OCI-LY1 (cell line): Measurements from ENCODE around the gene CST9L.

Source experiments
- H2AFZ ChIP-seq: fragments of 200-600 bp; sonication (generic), shearing (Covaris generic); 2 replicates; pipeline ENCODE4 v1.6.0; 2014; ENCODE audit warnings: antibody characterized with exemption, mild to moderate bottlenecking, low read length
- H3F3A ChIP-seq: fragments of 200-600 bp; sonication (generic), shearing (Covaris generic); 2 replicates; pipeline ENCODE4 v1.6.0; 2014; ENCODE audit warnings: mild to moderate bottlenecking, antibody characterized with exemption, low read length, moderate library complexity; ENCODE audit not compliant: insufficient read depth
- H3K27ac ChIP-seq: fragments of 200-600 bp; sonication (generic); 2 replicates; pipeline ENCODE4 v1.5.1; 2014; ENCODE audit warnings: low read length, mixed run types, mild to moderate bottlenecking, low read depth; ENCODE audit not compliant: poor library complexity, severe bottlenecking
- H3K27me3 ChIP-seq: fragments of 200-600 bp; sonication (generic); 2 replicates; pipeline ENCODE4 v1.6.0; 2014; ENCODE audit warnings: antibody characterized with exemption, mild to moderate bottlenecking, low read length, moderate library complexity; ENCODE audit not compliant: insufficient read depth
- H3K36me3 ChIP-seq: fragments of 200-600 bp; sonication (generic); 2 replicates; pipeline ENCODE4 v1.6.1; 2014; ENCODE audit warnings: mild to moderate bottlenecking, antibody characterized with exemption, low read length, moderate library complexity, mixed read lengths; ENCODE audit not compliant: insufficient read depth
- H3K4me1 ChIP-seq: fragments of 200-600 bp; sonication (generic); 2 replicates; pipeline ENCODE4 v1.5.1; 2014; ENCODE audit warnings: mild to moderate bottlenecking, low read length, moderate library complexity; ENCODE audit not compliant: insufficient read depth, severe bottlenecking
- H3K4me2 ChIP-seq: fragments of 200-600 bp; sonication (generic), shearing (Covaris generic); 2 replicates; pipeline ENCODE4 v1.6.1; 2014; ENCODE audit warnings: low read length
- H3K4me3 ChIP-seq: fragments of 200-600 bp; sonication (generic); 2 replicates; pipeline ENCODE4 v1.5.1; 2014; ENCODE audit warnings: low read length, low read depth, mild to moderate bottlenecking, mixed read lengths; ENCODE audit not compliant: poor library complexity, severe bottlenecking
- H3K79me2 ChIP-seq: fragments of 200-600 bp; shearing (Covaris generic); 2 replicates; pipeline ENCODE4 v1.6.1; 2016; ENCODE audit warnings: mixed run types, low read length, mixed read lengths; ENCODE audit not compliant: insufficient read depth
- H3K9ac ChIP-seq: fragments of 200-600 bp; sonication (generic), shearing (Covaris generic); 2 replicates; pipeline ENCODE4 v1.6.1; 2014; ENCODE audit warnings: mild to moderate bottlenecking, low read length, mixed read lengths
- H3K9me2 ChIP-seq: fragments of 200-600 bp; sonication (generic), shearing (Covaris generic); 2 replicates; pipeline ENCODE4 v1.6.1; 2014; ENCODE audit warnings: low read depth, mild to moderate bottlenecking, low read length, mixed read lengths
- H3K9me3 ChIP-seq: fragments of 200-600 bp; shearing (Covaris generic); 2 replicates; pipeline ENCODE4 v1.6.1; 2014; ENCODE audit warnings: low read length, mixed read lengths
- H4K20me1 ChIP-seq: fragments of 200-600 bp; sonication (generic), shearing (Covaris generic); 2 replicates; pipeline ENCODE4 v1.6.0; 2016; ENCODE audit warnings: mild to moderate bottlenecking, low read length; ENCODE audit not compliant: insufficient read depth
- EZH2 ChIP-seq: fragments of 200-600 bp; sonication (generic), shearing (Covaris generic); IDR thresholded peaks from 2 replicates; pipeline ENCODE4 v1.8.0; 2017; ENCODE audit warnings: borderline replicate concordance, mixed run types, mild to moderate bottlenecking, antibody characterized with exemption, low read length, moderate library complexity, mixed read lengths
- TF ChIP-seq, protein P1 (sequence below): fragments of 200-600 bp; sonication (generic), shearing (Covaris generic); IDR thresholded peaks from 2 replicates; pipeline ENCODE4 v1.5.1; 2017; ENCODE audit warnings: mild to moderate bottlenecking, antibody characterized with exemption, low read length, moderate library complexity, mixed read lengths

Gene CST9L

DNA sequence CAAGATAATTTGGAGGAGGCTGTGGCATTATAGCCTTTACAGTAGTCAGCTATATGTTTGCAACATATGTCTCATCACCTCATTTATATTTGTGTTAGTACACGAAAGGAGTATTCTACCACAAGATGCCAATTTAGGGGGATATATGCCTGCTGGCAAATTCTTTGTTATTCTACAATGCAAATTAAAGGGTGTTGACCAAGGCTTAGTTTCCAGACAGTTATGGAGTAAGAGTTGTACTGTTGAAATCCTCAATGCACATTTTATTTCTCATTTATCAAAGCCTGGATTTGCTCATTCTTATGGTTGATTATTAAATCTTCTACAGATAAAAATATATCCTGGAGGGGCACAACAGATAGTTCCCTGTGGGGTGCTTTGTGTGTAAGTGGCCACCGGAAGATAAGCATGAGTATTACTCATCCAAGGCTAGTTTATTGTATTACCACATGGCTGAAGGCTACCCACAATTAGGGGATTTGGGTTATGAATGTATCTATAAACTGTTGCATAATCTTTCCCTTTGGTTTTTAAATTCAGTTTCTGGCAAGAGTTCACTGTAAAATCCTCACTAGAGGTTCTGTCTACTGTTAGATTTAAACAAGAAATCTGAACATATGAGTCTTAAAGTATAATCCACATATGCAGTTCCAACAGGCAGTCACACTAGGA is 28.4 kb upstream of the CST9L start:
- H3K9ac ChIP-seq, result no peak overlapping the region
- no peaks in the 10 kb centered on the region for H3K4me1 ChIP-seq
- no peaks in the 10 kb centered on the region for H3K36me3 ChIP-seq
- H3K27me3 ChIP-seq, result no peaks in the 10 kb centered on the region
- H3K9me2 ChIP-seq, result no peaks in the 10 kb centered on the region
- no peak overlapping the region for H2AFZ ChIP-seq
- H3K9me3 ChIP-seq, result no peaks in the 10 kb centered on the region
- no peaks in the 10 kb centered on the region for H3K79me2 ChIP-seq
- no peak overlapping the region for H3K4me3 ChIP-seq
- H3K4me2 ChIP-seq, result no peak overlapping the region
- H3K27ac ChIP-seq, result no peak overlapping the region
- TF ChIP-seq EZH2, result no peak
- TF ChIP-seq, protein P1, sequence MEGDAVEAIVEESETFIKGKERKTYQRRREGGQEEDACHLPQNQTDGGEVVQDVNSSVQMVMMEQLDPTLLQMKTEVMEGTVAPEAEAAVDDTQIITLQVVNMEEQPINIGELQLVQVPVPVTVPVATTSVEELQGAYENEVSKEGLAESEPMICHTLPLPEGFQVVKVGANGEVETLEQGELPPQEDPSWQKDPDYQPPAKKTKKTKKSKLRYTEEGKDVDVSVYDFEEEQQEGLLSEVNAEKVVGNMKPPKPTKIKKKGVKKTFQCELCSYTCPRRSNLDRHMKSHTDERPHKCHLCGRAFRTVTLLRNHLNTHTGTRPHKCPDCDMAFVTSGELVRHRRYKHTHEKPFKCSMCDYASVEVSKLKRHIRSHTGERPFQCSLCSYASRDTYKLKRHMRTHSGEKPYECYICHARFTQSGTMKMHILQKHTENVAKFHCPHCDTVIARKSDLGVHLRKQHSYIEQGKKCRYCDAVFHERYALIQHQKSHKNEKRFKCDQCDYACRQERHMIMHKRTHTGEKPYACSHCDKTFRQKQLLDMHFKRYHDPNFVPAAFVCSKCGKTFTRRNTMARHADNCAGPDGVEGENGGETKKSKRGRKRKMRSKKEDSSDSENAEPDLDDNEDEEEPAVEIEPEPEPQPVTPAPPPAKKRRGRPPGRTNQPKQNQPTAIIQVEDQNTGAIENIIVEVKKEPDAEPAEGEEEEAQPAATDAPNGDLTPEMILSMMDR, result no peak
- no peaks in the 10 kb centered on the region for H4K20me1 ChIP-seq
- no peaks in the 10 kb centered on the region for H3F3A ChIP-seq

DNA sequence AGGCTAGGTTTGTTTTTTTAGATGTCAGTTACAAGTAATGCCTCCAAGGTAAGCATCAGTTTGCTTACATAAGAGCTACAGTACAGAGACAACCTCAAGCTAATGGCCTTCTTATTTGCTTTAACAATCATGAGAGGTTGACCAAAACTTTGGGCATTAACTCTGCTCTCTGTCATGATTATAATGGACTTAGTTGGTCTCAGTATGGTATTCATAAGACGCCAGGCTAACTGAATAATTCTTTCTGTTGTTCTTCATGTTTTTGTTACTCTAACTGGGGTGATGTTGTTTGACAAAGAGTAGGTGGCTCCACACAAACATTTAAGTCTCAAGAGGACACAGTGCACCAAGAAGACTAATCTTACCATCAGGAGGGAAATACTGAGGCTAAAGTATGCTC is 27.7 kb upstream of the CST9L start:
- Histone ChIP-seq H3K4me3 (no peak overlapping the region), H3F3A (no peaks in the 10 kb centered on the region), H3K9me3 (no peaks in the 10 kb centered on the region), H3K27ac (no peak overlapping the region), H3K4me1 (no peaks in the 10 kb centered on the region), H4K20me1 (no peaks in the 10 kb centered on the region), H3K9ac (no peak overlapping the region), H3K9me2 (no peaks in the 10 kb centered on the region), H3K4me2 (no peak overlapping the region), H2AFZ (no peak overlapping the region), H3K27me3 (no peaks in the 10 kb centered on the region), H3K79me2 (no peaks in the 10 kb centered on the region), H3K36me3 (no peaks in the 10 kb centered on the region)
- TF ChIP-seq EZH2, result no peak
- TF ChIP-seq, protein P1, result no peak

DNA sequence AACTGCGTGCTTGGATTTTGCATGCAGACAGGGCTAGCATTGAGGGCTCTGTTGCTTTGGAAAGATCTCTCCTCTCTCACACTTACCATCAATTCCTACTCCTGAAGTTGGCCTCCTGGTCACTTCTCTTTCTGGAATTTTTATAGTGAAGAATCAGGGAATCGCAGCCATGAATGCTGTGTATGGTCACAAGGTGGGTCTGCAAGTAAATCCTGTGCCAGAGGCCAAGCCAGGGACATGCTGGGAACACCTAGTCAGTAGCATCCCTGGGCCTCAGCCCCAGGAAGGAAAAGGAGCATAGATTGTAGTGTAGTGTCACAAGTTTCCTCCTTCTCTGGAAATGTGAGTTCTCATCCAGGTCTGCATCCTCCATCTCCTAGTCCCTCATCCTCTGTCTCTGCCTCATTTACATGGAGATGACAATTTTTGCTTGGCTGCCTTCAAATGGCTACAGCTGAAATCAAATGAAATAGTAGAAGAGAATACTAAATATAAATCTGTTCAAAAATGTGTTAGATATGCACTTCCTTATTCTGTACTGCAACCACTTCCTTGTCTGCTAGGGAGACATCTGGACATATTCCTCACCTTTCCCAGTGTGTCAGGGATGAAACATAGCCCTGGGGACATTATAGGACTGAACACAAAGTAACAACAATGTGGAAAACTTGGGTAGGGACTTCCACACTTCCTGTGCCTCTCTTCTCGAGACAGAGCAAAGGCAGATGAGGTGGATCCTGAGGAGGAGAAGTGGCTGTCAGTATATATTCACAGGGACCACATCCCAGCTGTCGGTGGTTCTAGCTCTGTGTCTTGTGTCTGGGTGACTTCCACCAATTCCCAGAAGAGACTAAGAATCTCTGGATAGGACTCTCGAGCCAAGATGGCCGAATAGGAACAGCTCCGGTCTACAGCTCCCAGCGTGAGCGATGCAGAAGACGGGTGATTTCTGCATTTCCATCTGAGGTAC is 20.4 kb upstream of the CST9L start:
- Histone ChIP-seq H3K36me3 (no peaks in the 10 kb centered on the region), H3F3A (no peaks in the 10 kb centered on the region), H2AFZ (no peak overlapping the region), H4K20me1 (no peaks in the 10 kb centered on the region), H3K9me3 (no peaks in the 10 kb centered on the region), H3K27me3 (no peaks in the 10 kb centered on the region), H3K4me3 (no peak overlapping the region), H3K4me2 (no peak overlapping the region), H3K4me1 (no peaks in the 10 kb centered on the region), H3K9ac (no peak overlapping the region), H3K9me2 (no peaks in the 10 kb centered on the region), H3K27ac (no peak overlapping the region), H3K79me2 (no peaks in the 10 kb centered on the region)
- no peak for TF ChIP-seq EZH2
- TF ChIP-seq, protein P1, result no peak
